Choroid plexus epithelial cell (primary cell): ENCODE measurements around the gene CENPL.

Experiments used
- DNase-seq: peaks from one replicate; pipeline ENCODE4 v3.0.0-alpha.2; 2010; ENCODE audit warnings: low read depth
- H3K4me3 ChIP-seq: 2 replicates; pipeline ENCODE4 v1.5.1; 2011; ENCODE audit warnings: low read depth, mild to moderate bottlenecking, control low read depth, low read length, moderate library complexity
- TF ChIP-seq, protein P1 (sequence below): conservative IDR thresholded peaks from 2 replicates; pipeline ENCODE4 v1.5.1; 2011; ENCODE audit warnings: low read depth, mild to moderate bottlenecking, control low read depth, inconsistent platforms, low read length, moderate library complexity

Gene CENPL, protein sequence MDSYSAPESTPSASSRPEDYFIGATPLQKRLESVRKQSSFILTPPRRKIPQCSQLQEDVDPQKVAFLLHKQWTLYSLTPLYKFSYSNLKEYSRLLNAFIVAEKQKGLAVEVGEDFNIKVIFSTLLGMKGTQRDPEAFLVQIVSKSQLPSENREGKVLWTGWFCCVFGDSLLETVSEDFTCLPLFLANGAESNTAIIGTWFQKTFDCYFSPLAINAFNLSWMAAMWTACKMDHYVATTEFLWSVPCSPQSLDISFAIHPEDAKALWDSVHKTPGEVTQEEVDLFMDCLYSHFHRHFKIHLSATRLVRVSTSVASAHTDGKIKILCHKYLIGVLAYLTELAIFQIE

DNA sequence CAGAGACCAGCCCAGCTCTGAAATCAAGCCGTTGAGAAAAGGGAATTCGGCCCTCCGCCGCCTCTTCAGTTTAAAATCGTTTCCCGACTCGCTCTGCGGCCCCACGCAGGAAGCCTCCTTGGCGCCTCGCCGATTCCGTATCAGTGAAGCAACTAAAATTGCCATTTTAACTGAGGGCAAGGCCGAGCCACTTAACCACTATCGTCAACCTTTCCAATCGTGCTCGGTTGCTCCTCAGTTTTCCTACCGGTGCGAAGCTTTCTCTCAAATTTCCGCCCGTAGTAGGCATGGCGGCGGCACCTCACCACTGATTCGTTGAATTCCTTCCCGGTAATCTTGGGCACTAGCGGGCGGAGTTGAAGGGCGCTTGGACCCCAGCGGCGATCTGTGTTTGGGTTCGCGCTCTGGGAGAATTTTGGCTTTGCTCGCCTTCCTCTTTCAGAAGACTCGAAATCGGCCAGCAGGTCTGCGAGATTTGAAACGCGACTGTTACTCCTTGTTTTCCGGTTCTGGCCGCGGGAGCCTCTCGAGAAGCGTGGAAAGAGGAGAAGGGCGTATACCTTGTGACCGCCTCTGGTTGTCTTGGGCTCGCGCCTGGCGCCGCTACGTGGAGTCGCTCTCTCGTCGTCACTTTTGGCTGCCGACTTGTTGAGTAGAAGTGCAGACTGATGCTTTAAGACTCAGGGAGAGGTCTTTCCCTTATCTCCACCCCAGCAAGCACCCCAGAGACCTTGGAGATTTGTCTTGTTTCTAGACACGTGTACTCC, at the start of gene CENPL, which contains the start of gene DARS2:
Gene CENPL, minus strand, starts transcription at position 569 of the 767 bp plus-strand sequence. CDS start 13,584 bp downstream, outside the sequence.
Gene DARS2, plus strand, starts transcription at position 359 of the 767 bp plus-strand sequence. CDS start 557 bp downstream, outside the sequence.
- peak within 1 kb of the TSS; percentile 78 for H3K4me3 ChIP-seq
- TF ChIP-seq, protein P1, sequence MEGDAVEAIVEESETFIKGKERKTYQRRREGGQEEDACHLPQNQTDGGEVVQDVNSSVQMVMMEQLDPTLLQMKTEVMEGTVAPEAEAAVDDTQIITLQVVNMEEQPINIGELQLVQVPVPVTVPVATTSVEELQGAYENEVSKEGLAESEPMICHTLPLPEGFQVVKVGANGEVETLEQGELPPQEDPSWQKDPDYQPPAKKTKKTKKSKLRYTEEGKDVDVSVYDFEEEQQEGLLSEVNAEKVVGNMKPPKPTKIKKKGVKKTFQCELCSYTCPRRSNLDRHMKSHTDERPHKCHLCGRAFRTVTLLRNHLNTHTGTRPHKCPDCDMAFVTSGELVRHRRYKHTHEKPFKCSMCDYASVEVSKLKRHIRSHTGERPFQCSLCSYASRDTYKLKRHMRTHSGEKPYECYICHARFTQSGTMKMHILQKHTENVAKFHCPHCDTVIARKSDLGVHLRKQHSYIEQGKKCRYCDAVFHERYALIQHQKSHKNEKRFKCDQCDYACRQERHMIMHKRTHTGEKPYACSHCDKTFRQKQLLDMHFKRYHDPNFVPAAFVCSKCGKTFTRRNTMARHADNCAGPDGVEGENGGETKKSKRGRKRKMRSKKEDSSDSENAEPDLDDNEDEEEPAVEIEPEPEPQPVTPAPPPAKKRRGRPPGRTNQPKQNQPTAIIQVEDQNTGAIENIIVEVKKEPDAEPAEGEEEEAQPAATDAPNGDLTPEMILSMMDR: no peak
- DNase-seq: peak; percentile 99

DNA sequence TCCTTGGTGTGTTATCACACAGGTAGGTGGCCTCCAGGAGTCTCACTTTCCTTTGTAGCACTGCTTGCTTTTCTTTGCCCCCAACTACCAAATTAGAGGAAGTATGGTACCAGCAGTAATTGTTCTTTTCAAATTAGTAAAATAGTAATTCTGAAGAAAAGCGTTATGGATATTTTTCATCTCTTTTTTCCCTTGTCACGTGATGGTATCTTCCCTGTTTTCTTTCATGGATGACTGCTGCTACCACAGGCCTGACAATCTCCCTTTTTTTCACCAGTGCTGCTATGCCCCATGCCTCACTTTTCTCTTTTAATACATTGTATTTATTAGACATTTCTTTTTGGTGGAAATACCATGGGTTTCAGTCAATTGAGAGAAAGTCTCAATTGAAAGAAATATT, 46.8 kb upstream of the CENPL start:
- DNase-seq: no peak
- TF ChIP-seq, protein P1: no peak
- H3K4me3 ChIP-seq: no peak overlapping the region

DNA sequence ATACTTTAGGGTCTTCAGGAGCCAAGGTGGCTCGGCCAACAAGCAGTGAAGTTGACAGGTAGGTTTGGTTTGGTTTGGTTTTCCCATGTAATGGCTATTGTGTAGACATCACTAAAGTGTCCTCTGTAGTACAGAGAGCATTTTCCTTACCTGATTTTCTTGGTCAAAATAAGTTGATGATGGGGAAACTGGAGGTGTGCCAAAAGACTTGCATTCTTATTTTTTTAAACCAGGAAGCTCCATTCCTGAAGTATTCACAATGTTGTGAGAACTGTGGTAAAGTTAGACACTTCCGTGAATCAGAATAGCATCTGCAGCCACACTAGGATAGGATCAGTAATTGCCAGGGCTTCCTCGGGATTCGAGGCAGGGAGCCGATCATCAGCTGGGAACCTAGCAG, 46.4 kb upstream of the CENPL start:
- H3K4me3 ChIP-seq: no peak overlapping the region
- no peak for DNase-seq
- TF ChIP-seq, protein P1: no peak

DNA sequence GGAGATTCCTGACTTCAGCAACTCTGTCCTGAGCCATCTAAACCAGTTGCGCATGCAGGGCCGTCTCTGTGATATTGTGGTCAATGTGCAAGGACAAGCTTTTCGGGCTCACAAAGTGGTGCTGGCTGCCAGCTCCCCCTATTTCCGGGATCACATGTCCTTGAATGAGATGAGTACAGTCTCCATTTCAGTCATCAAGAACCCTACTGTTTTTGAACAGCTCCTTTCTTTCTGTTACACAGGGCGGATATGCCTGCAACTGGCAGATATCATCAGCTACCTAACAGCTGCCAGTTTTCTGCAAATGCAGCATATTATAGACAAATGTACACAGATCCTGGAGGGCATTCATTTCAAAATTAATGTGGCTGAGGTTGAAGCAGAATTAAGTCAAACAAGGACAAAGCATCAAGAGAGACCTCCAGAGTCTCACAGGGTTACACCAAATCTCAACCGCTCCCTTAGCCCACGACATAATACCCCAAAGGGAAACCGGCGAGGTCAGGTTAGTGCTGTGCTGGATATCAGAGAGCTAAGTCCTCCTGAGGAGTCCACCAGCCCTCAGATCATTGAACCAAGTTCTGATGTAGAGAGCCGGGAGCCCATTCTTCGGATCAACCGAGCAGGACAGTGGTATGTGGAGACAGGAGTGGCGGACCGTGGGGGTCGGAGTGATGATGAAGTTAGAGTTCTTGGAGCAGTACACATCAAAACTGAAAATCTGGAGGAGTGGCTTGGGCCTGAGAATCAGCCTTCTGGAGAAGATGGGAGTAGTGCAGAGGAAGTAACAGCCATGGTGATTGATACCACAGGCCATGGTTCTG, 45.8 kb upstream of the CENPL start:
- no peak overlapping the region for H3K4me3 ChIP-seq
- TF ChIP-seq, protein P1: no peak
- DNase-seq: no peak

DNA sequence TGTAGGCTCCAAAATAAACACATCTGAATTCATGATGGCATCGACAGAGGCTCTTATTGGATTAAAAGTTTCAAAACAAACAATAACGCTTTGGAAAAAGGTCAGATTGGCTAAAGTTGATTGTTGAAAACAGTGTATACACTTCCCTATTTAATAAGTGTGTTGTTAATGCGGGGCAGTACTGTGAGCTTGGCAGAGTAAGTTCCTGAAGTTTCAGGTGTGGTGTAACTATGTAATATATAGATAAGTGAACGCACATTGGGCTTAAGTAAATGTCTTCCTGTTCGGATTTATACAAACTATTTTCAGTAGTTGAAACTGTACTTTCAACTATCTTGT, 44.3 kb upstream of the CENPL start:
- TF ChIP-seq, protein P1: no peak
- no peak for DNase-seq
- peak overlapping the region; percentile 87 for H3K4me3 ChIP-seq

DNA sequence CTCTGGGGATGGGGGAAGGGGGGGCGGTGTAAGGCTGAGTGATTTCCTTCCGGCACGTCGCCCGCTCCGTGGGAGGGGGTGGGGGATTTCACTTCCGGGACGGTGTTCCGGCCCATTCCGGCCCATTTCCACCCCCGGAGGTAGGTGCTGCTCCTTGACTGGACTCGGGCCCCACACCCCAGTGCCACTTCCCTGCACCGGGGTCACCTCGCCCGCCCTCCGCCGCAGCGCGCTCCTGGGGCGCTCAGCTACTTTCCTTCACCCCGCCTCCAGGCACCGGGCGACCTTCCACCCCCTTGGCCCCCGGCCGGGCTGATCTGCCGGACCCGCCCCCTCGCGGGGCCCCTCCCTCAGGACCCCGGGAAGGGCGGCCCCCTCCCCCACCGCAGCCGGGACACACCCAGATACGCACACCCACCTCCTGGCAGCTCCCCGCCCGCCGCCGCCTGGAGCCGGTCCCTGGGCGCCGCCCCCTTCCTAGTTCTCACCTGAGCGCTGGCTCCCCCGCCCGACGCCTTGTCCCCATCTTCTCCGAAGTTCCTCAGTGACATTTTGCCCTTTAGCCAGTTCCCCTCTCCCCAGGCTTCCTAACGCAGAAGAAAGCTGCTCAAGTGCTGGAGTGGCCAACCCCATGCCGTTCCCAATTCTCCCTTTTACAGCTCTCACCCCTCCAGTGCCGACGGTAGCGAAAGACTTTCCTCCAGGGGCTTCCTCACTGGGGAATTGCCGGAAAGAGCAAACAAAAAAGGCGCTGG, 43.8 kb upstream of the CENPL start, which contains the start of gene ZBTB37:
Gene ZBTB37, plus strand, starts transcription at position 115 of the 755 bp plus-strand sequence. CDS start 1,846 bp downstream, outside the sequence.
- H3K4me3 ChIP-seq: peak within 1 kb of the TSS; percentile 87
- peak; percentile 35 for DNase-seq
- TF ChIP-seq, protein P1: no peak
